DMS53 treated with DMSO at 0.1 percent for 48 hours (cell line): ENCODE data around the gene NAV3.

Experiments
- DNase-seq: peaks from one replicate; lab custom pipeline; 2025; ENCODE audit not compliant: unreplicated experiment; lab: John Stamatoyannopoulos, UW

NAV3 gene

DNA sequence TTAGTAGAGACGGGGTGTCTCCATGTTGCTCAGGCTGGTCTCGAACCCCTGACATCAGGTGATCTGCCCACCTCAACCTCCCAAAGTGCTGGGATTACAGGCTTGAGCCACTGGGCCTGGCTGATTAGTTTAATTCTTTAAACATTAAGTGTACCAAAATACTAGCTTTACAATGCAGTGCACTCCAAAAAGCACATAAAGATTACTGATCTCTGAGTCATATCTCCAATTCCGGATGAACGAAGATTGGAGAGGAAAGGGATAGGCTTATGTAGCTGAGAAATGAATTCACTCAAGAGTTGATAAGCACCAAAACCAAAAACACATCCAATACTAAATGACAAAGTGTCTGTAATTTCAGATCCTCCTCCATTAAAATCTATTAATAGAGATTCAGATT, 15.1 kb downstream of the NAV3 start:
- no peak for DNase-seq

DNA sequence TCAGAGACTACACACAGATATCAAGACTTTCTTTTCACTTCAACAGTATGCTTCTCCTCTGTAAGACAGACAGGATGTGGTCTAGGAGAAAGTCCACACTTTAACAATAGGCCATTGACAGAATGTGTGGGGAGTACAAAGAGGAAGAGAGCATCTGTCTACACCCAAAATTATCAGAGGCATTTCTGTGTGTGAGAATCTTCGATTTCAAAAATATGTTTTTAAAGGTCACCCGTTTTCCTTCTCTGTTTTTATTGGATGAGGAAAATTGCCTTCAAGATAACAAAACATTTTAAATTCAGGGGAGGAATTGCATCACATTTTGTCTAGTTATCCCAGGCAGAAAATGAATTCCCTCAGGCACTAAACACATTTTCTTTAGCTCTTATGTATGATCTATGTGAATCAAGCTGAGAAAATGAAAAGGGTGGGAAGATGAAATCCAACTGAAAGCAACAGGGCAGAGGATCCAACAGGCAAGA, 16.4 kb downstream of the NAV3 start:
- DNase-seq: peak; percentile 41

GRCh38 chr12:77847680-77848431, 17.2 kb downstream of the NAV3 start:
- DNase-seq: peak; percentile 53

DNA sequence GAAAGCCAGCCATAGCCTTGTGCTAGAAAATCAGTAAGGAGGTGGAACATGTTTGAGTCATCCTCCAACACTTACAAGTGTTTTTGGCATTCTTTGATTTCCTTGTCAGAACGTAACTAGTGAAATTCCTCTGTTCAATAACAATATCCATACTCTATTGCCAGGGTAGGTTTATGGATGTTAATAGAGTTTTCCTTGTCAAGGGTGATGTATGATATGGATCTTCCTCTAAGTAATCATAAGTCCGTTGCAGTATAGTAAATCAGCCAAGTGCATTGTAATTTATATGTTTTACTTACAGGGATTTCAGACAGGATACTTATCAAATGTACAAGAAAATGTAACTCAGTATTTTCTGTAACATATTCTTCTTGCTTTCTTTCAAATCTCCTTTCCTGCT, 19.4 kb downstream of the NAV3 start:
- DNase-seq: no peak

- DNase-seq: no peak
These were observed 20.0 kb downstream of the NAV3 start for GRCh38 chr12:77850698-77851097.

- peak; percentile 39 for DNase-seq
These were observed 24.9 kb downstream of the NAV3 start for GRCh38 chr12:77855548-77855947.

- DNase-seq: no peak
These were observed 30.6 kb downstream of the NAV3 start for GRCh38 chr12:77861317-77861716.

DNA sequence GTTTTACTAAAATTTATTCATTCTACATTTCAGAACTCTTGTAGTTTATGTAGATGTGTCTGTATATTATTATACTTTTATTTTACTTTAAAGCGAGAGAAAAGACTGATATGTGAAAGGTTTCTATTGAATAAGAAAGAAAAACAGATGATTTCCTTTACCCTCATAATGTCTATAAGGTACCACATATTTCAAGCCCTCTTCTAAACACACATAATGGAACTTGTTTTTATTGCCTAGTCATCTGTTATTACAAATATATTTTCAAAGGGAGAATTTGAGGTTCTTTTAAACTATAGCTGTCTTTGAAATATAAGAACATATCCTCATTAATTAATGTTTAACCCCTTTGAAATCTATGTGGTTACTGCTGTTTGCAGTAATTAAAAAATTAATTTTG, 34.5 kb downstream of the NAV3 start:
- DNase-seq: no peak

GRCh38 chr12:77878901-77879300, 48.2 kb downstream of the NAV3 start:
- DNase-seq: no peak

DNA sequence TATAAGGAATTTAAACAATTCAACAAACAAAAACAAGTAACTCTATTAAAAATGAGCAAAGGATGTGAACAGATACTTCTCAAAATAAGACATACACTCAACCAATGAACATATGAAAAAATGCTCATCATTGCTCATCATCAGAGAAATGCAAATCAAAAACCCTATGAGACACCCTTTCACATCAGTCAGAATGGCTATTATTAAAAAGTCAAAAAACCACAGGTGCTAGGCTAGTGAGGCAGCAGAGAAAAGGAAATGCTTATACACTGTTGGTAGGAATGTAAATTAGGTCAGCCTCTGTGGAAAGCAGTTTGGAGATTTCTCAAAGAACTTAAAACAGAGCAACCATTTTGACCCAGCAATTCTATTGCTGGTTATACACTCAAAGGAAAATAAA, 52.0 kb downstream of the NAV3 start:
- DNase-seq: no peak

GRCh38 chr12:77888611-77889010, 57.9 kb downstream of the NAV3 start:
- DNase-seq: peak; percentile 76

- no peak for DNase-seq
These were observed 60.9 kb downstream of the NAV3 start for GRCh38 chr12:77891518-77892147.

DNA sequence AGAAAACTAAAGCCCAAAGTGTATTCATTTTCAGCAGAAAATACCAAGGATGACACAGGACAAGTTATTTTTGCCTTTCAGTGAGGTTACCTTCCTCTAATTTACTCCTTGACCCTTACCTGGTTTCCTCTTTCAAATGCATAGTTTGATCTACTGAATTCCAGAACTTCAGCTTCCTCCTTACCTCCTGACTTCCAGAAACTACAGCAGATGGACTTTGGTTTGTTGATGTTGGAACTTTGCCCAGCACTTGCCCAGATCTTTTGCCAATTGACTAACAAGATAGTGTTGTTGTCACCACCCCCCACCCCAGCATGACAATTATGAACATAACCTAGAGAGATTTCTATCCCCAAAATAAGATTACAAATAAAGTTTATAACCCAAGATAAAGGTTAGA, 63.2 kb downstream of the NAV3 start:
- DNase-seq: peak; percentile 43

- DNase-seq: no peak
These were observed 63.9 kb downstream of the NAV3 start for GRCh38 chr12:77894556-77894955.

DNA sequence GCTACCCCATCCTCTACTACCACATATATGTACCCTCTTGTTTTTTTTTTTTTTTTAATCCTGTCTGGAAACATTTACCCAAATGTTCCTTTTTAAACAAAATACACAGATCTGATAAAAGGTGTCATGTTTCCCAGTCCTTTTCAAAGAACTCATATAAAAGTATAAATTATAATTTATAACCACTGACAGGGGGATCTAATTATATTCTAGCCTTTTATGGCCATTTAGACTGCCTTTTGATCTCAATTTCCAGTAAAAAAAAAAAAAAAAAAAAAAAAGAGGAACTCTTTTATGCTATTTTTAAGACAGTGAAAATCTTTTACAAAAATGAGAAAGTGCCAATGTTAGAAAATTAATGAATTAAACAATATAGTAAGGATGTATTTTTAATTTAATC, 65.0 kb downstream of the NAV3 start:
- no peak for DNase-seq

GRCh38 chr12:77907936-77908335, 77.2 kb downstream of the NAV3 start:
- DNase-seq: no peak

GRCh38 chr12:77914081-77914488, 83.4 kb downstream of the NAV3 start:
- no peak for DNase-seq

DNA sequence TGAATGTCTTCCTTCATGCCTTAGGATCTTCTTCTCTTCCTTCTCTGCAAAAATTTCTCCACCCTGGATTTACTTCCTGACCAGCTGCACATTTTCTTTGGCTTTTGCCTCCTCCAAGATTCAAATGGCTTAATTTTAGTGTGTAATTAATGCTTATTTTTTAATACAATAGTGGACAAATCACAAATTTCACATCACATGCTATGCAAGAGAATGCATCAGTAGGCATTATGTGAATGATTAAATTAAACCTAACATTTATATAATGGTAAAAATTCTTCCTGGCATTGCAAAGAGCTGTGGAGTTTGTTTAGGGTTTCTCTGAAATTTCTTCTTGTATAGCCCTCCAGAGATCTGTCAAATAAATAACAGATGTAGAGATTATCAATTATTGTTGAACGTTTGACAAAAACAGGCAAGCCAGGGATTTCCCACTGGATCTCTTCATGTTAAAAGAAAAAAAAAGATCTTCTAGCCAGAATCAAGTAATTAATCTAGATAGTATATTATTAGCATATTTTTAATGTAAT, 84.4 kb downstream of the NAV3 start:
- DNase-seq: no peak

DNA sequence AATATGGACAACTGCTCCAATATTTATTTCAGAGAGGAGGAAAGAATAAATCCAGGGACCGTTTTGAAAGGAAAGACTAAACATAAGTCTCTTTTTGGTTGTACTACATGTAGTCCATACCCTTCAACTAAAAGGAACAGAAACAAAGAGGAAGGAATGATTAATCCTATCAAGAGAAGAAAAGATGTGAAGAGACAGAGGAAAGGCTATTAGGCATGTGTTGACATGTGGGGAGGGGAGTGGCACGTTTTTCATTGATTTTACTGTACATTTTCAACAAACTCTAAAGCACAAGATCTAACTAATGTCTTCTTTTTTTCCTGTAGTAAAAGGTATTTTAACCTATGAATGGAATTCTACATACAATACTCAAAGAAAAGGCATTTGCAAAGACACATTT, 85.6 kb downstream of the NAV3 start:
- DNase-seq: no peak

GRCh38 chr12:77918046-77918445, 87.4 kb downstream of the NAV3 start:
- no peak for DNase-seq

GRCh38 chr12:77919450-77919849, 88.8 kb downstream of the NAV3 start:
- no peak for DNase-seq

DNA sequence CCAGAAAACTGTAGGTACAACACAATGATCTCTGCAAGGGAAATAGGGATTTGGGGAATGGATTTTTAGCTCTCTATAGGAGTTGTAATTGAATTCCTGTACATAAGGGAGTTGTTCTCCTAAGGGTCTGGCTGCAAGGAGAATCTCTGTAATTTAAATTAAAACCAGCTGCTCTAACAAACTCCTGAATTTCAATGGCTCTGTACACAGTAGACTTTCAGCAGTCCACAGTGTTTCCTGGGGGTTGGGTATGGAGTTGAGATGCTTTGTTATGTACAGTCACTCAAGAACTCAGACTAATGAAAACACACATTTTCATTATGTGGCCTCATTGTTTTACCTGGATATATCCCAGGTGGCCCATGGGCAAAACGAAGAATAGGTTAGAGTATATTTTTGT, 93.2 kb downstream of the NAV3 start:
- DNase-seq: no peak
